Islet of Langerhans (tissue), 1 donor: ENCODE measurements around the gene PRSS56.

Source experiments
- FAIRE-seq: peaks from one replicate; lab custom pipeline; 2011; peaks lifted over from hg19 to GRCh38; lab: Jason Lieb, UNC

PRSS56 gene

GRCh38 chr2:232486558-232487384 is 33.4 kb upstream of the PRSS56 start:
- no peak for FAIRE-seq

GRCh38 chr2:232487385-232488096 is 32.6 kb upstream of the PRSS56 start, which contains the start of gene ECEL1:
ECEL1 (minus strand) TSS chr2:232487834; CDS start chr2:232486653, 1,181 bp downstream.
- FAIRE-seq = no peak

GRCh38 chr2:232488097-232488711 is 32.0 kb upstream of the PRSS56 start:
- FAIRE-seq = no peak

GRCh38 chr2:232488721-232489300 is 31.4 kb upstream of the PRSS56 start:
- FAIRE-seq = no peak

GRCh38 chr2:232489516-232490220 is 30.5 kb upstream of the PRSS56 start:
- FAIRE-seq = no peak

- no peak for FAIRE-seq
These were observed 29.7 kb upstream of the PRSS56 start for GRCh38 chr2:232490221-232491138.

GRCh38 chr2:232491139-232491780 is 28.9 kb upstream of the PRSS56 start:
- FAIRE-seq = no peak

GRCh38 chr2:232492236-232492848 is 27.8 kb upstream of the PRSS56 start:
- no peak for FAIRE-seq

- no peak for FAIRE-seq
These were observed 27.1 kb upstream of the PRSS56 start for GRCh38 chr2:232492963-232493700.

- no peak for FAIRE-seq
These were observed 26.3 kb upstream of the PRSS56 start for GRCh38 chr2:232493701-232494474.

- no peak for FAIRE-seq
These were observed 25.6 kb upstream of the PRSS56 start for GRCh38 chr2:232494542-232494941.

- no peak for FAIRE-seq
These were observed 24.9 kb upstream of the PRSS56 start for GRCh38 chr2:232495292-232495691.

- FAIRE-seq = no peak
These were observed 23.5 kb upstream of the PRSS56 start for GRCh38 chr2:232496501-232497270.

GRCh38 chr2:232497348-232497747 is 22.8 kb upstream of the PRSS56 start:
- no peak for FAIRE-seq

GRCh38 chr2:232498452-232498851 is 21.7 kb upstream of the PRSS56 start:
- FAIRE-seq = no peak

- FAIRE-seq = no peak
These were observed 18.8 kb upstream of the PRSS56 start for GRCh38 chr2:232501331-232501771.

GRCh38 chr2:232501794-232502390 is 18.3 kb upstream of the PRSS56 start:
- FAIRE-seq = no peak
